Measurements from ENCODE around the gene KRT6B. TPM values are rescaled to one million over a fixed set of nuclear protein-coding genes. Genes with fewer than 3 reads are reported as not detected.

Gene KRT6B
- total and polyA plus RNA-seq, 9 donors = 0.11 TPM; not detected in 8

GRCh38 chr12:52407918-52408317 is 44.0 kb downstream of the KRT6B start:
- WGBS, 3 donors = 80 to 89% (median 81%) methylated on average over 5 of the region's 5 CpGs

GRCh38 chr12:52405922-52406385 is 46.0 kb downstream of the KRT6B start, which contains the start of gene KRT82:
Gene KRT82, minus strand, starts transcription at chr12:52406335. Its CDS starts 58 bp downstream, at chr12:52406277.
- Histone ChIP-seq H3K27me3 (no peaks in the 10 kb centered on the region), H3K4me3 (no peak within 1 kb of the TSS), H3K9me3 (no peaks in the 10 kb centered on the region), H3K36me3 (no peaks in the 10 kb centered on the region), H3K4me1 (ENCODE audit: insufficient read depth) (no peaks in the 10 kb centered on the region), H3K27ac (no peak within 1 kb of the TSS)
- WGBS, 3 donors = 90 to 92% (median 90%) methylated on average over 14 of the region's 14 CpGs
- intact Hi-C loops (cut with DNase I) = no loop called here
- no peak for TF ChIP-seq POLR2A (IDR thresholded peaks at IDR 0.05)
- no peak for TF ChIP-seq CTCF (IDR thresholded peaks at IDR 0.05)
- no peak for TF ChIP-seq EP300 (IDR thresholded peaks at IDR 0.05)
- no peak for DNase-seq

More at GRCh38 chr12:52407918-52408317, 44.0 kb downstream of the KRT6B start:
- Histone ChIP-seq H3K36me3 (no peaks in the 10 kb centered on the region), H3K27me3 (no peaks in the 10 kb centered on the region), H3K4me3 (no peak overlapping the region), H3K4me1 (ENCODE audit: insufficient read depth) (no peaks in the 10 kb centered on the region), H3K27ac (no peak overlapping the region), H3K9me3 (no peaks in the 10 kb centered on the region)
- intact Hi-C loops (cut with DNase I) = no loop called here
- DNase-seq = no peak
- TF ChIP-seq EP300 (IDR thresholded peaks at IDR 0.05) = no peak
- no peak for TF ChIP-seq POLR2A (IDR thresholded peaks at IDR 0.05)
- TF ChIP-seq CTCF (IDR thresholded peaks at IDR 0.05) = no peak

GRCh38 chr12:52404951-52405350 is 47.0 kb downstream of the KRT6B start:
- Histone ChIP-seq H3K27ac (no peak overlapping the region), H3K4me3 (no peak overlapping the region), H3K9me3 (no peaks in the 10 kb centered on the region), H3K36me3 (no peaks in the 10 kb centered on the region), H3K27me3 (no peaks in the 10 kb centered on the region), H3K4me1 (ENCODE audit: insufficient read depth) (no peaks in the 10 kb centered on the region)
- intact Hi-C loops (cut with DNase I) = no loop called here
- WGBS, 3 donors = 79 to 90% (median 86%) methylated on average over 3 of the region's 3 CpGs
- TF ChIP-seq EP300 (IDR thresholded peaks at IDR 0.05) = no peak
- TF ChIP-seq POLR2A (IDR thresholded peaks at IDR 0.05) = no peak
- TF ChIP-seq CTCF (IDR thresholded peaks at IDR 0.05) = no peak
- no peak for DNase-seq

- no peak for TF ChIP-seq CTCF (IDR thresholded peaks at IDR 0.05)
- no peak for TF ChIP-seq POLR2A (IDR thresholded peaks at IDR 0.05)
- no peak for TF ChIP-seq EP300 (IDR thresholded peaks at IDR 0.05)
- Histone ChIP-seq H3K36me3 (no peaks in the 10 kb centered on the region), H3K4me3 (no peak overlapping the region), H3K27ac (no peak overlapping the region), H3K9me3 (no peaks in the 10 kb centered on the region), H3K27me3 (no peaks in the 10 kb centered on the region), H3K4me1 (ENCODE audit: insufficient read depth) (no peaks in the 10 kb centered on the region)
- intact Hi-C loops (cut with DNase I) = no loop called here
- DNase-seq = no peak
- 89 to 93% (median 91%) methylated on average over 9 of the region's 9 CpGs for WGBS, 3 donors
Observed at GRCh38 chr12:52403561-52403960, 48.4 kb downstream of the KRT6B start.

Data from ovary (tissue), 9 donors.